ENCODE measurements around the gene SERPINB10.

DNA sequence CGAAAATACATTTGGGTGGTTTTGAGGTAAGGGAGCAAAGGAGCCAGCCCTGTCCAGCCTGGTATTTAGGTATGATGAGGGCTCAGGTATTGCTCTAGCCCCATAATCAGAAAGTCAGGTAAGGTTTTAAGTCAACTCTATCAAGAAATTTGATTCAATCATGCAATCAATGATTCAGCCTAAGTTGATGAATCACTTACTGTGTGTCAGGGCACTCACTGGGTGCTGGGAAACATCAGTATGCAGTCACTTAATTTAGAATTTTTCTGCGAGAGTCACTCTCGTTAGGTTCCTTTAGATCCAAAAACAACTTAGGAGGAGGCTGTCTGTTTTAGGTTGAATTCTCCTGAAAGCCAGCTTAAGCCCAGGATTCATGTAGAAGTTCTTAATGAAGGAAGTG lies 37.9 kb upstream of the SERPINB10 start:
- TF ChIP-seq, protein P1, sequence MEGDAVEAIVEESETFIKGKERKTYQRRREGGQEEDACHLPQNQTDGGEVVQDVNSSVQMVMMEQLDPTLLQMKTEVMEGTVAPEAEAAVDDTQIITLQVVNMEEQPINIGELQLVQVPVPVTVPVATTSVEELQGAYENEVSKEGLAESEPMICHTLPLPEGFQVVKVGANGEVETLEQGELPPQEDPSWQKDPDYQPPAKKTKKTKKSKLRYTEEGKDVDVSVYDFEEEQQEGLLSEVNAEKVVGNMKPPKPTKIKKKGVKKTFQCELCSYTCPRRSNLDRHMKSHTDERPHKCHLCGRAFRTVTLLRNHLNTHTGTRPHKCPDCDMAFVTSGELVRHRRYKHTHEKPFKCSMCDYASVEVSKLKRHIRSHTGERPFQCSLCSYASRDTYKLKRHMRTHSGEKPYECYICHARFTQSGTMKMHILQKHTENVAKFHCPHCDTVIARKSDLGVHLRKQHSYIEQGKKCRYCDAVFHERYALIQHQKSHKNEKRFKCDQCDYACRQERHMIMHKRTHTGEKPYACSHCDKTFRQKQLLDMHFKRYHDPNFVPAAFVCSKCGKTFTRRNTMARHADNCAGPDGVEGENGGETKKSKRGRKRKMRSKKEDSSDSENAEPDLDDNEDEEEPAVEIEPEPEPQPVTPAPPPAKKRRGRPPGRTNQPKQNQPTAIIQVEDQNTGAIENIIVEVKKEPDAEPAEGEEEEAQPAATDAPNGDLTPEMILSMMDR (IDR thresholded peaks at IDR 0.05; ENCODE audit: low read length), result no peak
- TF ChIP-seq EZH2 (IDR thresholded peaks at IDR 0.05; ENCODE audit: borderline replicate concordance, low read length), result no peak

All from OCI-LY1 (cell line).